Kidney epithelial cell (primary cell): ENCODE results near the gene IRAK1. TPM values are rescaled to one million over a fixed set of nuclear protein-coding genes. Genes with fewer than 3 reads are reported as not detected.

Experiments
- DNase-seq: peaks from one replicate; pipeline ENCODE4 v3.0.0-alpha.2; 2010; ENCODE audit warnings: low read depth
- H3K27me3 ChIP-seq: 2 replicates; pipeline ENCODE4 v1.6.0; 2011; ENCODE audit warnings: low read length; ENCODE audit not compliant: control insufficient read depth, insufficient read depth
- H3K36me3 ChIP-seq: 2 replicates; pipeline ENCODE4 v1.5.1; 2011; ENCODE audit warnings: low read length; ENCODE audit not compliant: control insufficient read depth, insufficient read depth
- H3K4me3 ChIP-seq: 2 replicates; pipeline ENCODE4 v1.5.1; 2011; ENCODE audit warnings: low read depth, mild to moderate bottlenecking, control low read depth, low read length
- CTCF ChIP-seq: IDR thresholded peaks from 2 replicates; pipeline ENCODE4 v1.5.1; 2011; ENCODE audit warnings: mild to moderate bottlenecking, moderate library complexity, low read length, control low read depth, inconsistent platforms; ENCODE audit not compliant: insufficient read depth, poor library complexity, severe bottlenecking
- total RNA-seq: library from RNA; depleted of rRNA; stranded (reverse); fragments of >200 nt; gene quantifications from 2 replicates; pipeline ENCODE4 v1.2.3, GENCODE V29; 2015

The IRAK1 gene
- total RNA-seq, 1 donor from 2014 or later, result 193 TPM

- Histone ChIP-seq H3K36me3 (peaks cover 1% of the 10 kb centered on the region), H3K27me3 (no peaks in the 10 kb centered on the region)
- DNase-seq, result no peak
Measured at GRCh38 chrX:154012336-154012991, 7.2 kb downstream of the IRAK1 start.

GRCh38 chrX:154011376-154012335 lies 8.0 kb downstream of the IRAK1 start:
- no peak overlapping the region for H3K4me3 ChIP-seq
- no peak for TF ChIP-seq CTCF
- DNase-seq, result no peak

More at GRCh38 chrX:154012336-154012991, 7.2 kb downstream of the IRAK1 start:
- no peak overlapping the region for H3K4me3 ChIP-seq
- TF ChIP-seq CTCF, result no peak

GRCh38 chrX:154010330-154011087 lies 9.2 kb downstream of the IRAK1 start:
- no peak for DNase-seq
- TF ChIP-seq CTCF, result no peak
- Histone ChIP-seq H3K36me3 (peaks cover 1% of the 10 kb centered on the region), H3K4me3 (no peak overlapping the region), H3K27me3 (no peaks in the 10 kb centered on the region)

More at GRCh38 chrX:154011376-154012335, 8.0 kb downstream of the IRAK1 start:
- H3K36me3 ChIP-seq, result peaks cover 1% of the 10 kb centered on the region
- H3K27me3 ChIP-seq, result no peaks in the 10 kb centered on the region

GRCh38 chrX:154008521-154008920 lies 11.2 kb downstream of the IRAK1 start:
- H3K4me3 ChIP-seq, result no peak overlapping the region
- no peak for TF ChIP-seq CTCF
- H3K36me3 ChIP-seq, result peaks cover 1% of the 10 kb centered on the region
- H3K27me3 ChIP-seq, result no peaks in the 10 kb centered on the region
- no peak for DNase-seq

- DNase-seq, result no peak
- Histone ChIP-seq H3K4me3 (no peak overlapping the region), H3K36me3 (peaks cover 1% of the 10 kb centered on the region), H3K27me3 (no peaks in the 10 kb centered on the region)
- TF ChIP-seq CTCF, result no peak
Measured at GRCh38 chrX:154006947-154007346, 12.8 kb downstream of the IRAK1 start.
